HG03039 (cell line): ENCODE data around the gene RPS6KA2.
A peak's percentile ranks its signal among the peaks of the same experiment; 100 is the strongest.

Experiments
- ATAC-seq: cut with Tn5 transposase; IDR thresholded peaks from one replicate; pipeline ENCODE4 v1.9.1; 2021; ENCODE audit warnings: mild to moderate bottlenecking, moderate library complexity; ENCODE audit not compliant: unreplicated experiment

The RPS6KA2 gene

DNA sequence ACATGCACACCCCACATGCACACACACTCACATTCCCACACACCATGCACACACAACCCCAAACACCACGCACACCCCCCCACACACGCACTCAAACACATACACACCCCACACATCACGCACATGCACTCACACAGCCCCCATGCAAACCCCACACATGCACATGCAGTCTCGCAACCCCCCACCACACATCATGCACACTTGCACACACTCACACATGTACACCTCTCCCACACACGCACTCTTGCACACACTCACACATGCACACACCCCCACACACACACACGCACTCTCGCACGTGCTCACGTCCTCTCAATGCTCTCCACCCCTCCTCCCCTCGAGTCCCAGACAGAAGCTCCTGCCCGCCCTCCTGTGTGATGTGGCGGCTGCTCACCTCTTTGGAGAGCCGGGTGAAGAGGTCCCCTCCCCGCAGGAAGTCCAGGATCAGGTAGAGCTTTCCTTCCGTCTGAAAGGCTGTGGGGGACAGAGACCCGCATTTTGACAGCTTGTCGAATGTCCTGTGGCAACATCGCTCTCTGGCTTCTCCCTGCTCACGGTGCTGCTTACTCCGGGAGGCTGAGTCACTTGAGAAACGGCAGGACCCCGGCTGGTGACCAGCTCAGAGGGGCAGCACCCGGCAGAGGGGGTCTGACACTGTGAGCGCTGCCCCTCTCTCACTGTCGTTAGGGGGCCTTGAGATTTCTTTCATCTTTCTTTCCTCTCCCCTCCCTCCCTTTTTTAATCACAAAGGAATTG is 119.1 kb downstream of the RPS6KA2 start:
- no peak for ATAC-seq

DNA sequence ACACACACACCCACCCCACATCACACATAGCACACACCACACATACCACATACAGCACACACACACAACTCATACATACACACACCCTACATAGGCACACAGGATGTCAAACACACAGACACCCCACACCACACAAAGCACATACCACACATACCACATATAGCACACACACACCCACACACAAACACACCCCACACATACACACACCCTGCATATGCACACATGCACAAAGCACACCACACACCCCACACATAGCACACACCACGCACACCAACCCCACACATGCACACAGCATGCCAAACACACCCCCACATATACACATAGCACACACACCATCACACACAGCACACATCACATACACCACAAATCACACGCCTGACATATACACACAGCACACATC is 119.7 kb downstream of the RPS6KA2 start:
- no peak for ATAC-seq

DNA sequence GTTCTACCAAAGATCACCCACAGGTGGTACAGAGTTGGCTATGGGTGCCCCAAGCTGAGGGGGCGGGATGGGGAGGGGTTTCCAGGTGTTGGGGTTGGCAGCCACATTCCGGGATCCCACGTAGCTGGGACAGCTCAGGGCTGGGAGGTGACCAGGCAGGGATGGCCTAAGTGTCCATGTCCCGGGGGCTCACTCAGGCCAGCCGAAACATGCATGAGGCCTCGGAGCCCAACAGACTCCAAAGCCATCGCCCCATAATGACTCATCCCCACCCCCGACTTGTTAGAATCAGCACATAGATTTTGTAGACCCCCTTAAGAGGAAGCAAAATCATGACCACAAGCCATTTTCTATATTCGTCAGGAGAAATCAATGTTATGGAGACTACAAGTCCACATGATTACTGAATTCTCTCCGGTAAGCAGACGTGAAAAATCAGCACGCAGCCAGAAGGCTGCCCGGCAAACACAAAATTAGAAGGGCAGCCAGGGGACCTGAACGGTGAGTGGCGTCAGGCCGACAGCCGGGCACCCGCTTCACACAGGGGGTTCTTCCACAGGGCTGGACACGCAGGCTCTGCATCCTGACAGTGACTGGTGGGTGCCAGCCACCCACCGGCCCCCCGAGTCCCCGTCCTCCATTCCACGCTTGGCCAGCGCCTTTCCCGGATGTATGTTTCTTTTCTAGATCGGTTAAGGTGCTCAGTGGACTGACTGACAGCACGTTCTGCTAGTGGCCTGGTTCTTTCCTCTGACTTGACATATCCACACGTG is 121.7 kb downstream of the RPS6KA2 start:
- no peak for ATAC-seq

DNA sequence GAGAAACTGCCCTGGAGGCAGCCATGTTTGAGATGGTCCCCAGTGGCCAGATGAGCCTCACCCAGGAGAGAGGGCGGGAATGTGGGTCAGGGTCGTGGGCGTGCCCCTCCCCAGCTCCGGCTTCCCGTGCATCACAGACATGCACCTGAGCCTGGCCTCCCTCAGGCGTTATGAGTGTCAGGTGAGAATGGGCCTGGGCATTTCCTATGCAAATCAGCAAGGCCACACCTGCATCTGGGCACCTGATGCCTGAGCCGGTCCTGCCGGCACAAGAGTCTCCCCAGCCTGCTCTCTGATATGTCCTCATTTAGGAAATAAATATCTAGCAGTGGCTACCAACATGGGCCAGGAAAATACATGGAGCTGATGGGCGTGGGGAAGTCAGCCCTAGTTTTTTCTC is 123.0 kb downstream of the RPS6KA2 start:
- ATAC-seq, result no peak

DNA sequence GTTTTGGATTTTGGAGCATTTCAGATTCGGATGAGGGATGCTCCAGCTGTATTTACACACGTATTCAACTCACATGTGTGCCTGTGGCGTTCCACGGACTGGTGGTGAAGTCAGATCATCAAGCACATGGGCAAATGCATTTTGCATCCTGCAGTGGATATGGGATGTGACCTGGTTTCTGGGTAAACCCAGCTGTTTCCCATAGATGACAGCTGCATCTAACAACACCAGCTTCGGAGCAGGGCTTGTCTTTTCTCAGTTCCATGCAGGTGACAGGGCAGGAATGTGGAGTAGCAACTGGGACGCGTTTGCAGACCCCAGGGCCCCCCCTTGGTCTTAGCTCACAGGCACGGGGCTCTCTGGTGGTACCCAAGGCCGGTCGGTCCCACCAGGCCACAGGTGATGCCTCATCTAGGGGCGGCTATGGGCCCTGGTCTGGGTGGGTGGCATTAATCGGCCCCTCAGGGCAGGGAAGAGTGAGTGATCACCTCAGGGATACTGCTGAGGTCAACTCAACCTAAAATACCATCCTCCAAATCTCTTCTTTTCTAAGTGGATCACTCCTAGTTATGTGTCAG is 123.8 kb downstream of the RPS6KA2 start:
- ATAC-seq, result no peak

DNA sequence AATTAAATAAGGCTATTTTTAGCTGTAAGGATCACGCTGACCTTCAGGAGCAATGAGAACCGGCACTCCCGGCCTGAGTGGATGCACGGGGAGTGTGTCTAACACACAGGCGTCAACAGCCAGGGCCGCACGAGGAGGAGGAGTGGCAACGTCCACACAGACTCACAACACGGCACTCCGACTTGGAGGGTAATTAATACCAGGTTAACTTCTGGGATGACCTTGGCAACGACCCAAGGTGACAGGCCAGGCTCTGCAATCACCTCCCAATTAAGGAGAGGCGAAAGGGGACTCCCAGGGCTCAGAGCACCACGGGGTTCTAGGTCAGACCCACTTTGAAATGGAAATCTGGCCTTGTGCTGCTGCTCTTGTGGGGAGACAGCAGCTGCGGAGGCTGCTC is 124.6 kb downstream of the RPS6KA2 start:
- no peak for ATAC-seq

DNA sequence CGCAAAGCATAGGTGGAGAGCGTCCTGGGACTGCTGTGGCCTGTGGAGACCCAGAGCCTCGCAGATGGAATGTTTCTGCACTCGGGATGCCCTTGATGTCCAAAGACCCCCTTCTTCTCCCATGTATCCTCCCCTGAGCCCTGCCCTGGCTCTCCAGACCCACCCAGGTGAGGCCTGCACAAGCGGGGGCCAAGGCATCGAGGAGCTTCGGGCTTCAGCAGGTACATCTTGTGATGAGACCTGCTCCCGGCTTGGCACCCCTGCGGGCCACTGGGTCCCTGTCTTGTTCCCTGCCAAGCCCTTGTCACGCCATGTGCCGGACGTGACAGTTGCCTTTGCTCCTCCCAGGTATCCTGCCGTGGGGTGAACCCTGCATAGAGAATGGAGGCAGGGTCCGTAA is 125.8 kb downstream of the RPS6KA2 start:
- ATAC-seq, result no peak

DNA sequence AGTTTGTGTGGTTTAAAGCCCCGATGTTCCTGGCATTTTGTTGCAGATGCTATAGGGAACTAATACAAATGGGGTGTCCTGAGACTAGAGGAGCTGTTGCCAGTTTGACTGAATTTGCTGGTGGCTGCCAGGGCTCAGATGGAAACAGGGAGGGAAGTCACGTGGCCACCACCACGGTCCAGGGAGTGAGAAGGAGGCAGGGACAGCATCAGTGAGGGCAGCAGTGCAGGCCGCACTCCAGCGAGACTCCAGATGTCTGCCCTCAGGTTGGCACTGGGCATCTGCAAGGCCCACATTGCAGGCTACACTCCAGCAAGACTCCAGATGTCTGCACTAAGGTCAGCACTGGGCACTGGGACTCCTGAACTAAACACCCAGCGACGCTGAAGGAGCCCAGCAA is 126.8 kb downstream of the RPS6KA2 start:
- no peak for ATAC-seq

DNA sequence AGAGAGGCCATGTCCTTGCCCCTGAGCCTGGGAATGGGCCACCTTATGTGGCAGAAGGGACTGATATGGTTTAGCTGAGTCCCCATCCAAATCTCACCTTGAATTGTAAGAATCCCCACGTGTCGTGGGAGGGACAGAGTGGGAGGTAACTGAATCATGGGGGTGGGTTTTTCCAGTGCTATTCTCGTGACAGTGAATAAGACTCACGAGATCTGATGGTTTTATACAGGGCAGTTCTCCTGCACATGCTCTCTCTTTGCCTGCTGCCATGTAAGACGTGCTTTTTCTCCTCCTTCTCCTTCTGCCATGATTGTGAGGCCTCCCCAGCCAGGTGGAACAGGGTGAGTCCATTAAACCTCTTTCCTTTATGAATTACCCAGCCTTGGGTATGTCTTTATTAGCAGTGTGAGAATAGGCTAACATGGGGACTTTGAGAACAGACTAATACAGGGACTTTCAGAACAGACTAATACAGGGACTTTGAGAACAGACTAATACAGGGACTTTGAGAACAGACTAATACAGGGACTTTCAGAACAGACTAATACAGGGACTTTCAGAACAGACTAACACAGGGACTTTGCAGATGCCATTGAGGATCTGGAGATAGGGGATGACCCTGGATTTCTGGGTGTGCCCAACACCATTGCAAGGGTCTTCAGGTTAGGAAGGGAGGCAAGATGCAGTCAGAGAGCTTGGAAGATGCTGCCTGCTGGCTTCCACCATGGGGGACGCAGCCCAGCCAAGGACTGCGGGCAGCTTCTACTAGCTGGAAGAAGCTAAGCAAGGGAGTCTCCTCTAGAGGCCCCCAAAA is 127.5 kb downstream of the RPS6KA2 start:
- ATAC-seq, result peak; percentile 78

DNA sequence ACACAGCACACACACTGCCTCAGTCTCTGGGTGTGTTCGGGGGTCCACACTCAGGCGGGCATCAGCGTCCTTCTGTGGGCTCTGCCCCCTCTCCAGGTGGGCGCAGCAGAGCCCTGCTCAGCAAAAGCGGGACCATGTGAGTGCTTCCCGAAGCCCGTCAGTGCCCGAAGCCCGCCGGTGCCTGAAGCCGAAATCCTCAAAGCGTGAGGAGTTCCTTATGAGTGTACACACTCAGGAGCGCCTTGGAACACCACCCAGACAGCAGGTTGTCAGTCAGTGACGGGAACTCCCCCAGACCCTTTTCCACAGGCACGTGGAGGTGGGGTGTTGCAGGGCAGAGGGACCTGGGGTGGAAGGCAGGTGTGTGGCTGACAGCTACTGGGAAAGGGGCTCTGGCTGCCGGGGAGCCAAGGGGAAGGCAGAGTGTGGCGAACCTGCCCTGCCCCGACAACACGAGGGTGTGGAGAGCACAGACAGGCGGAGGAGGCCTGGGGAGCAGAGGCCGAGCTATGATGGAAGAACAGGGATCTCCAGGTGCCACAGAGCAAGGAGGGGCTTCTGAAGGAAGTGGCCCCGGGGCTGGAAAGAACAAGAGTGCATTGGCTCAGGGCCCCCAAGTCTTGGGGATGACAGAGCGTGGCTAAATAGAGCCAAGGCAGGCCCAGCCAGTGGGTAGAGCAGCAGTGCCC is 128.2 kb downstream of the RPS6KA2 start:
- ATAC-seq, result no peak

DNA sequence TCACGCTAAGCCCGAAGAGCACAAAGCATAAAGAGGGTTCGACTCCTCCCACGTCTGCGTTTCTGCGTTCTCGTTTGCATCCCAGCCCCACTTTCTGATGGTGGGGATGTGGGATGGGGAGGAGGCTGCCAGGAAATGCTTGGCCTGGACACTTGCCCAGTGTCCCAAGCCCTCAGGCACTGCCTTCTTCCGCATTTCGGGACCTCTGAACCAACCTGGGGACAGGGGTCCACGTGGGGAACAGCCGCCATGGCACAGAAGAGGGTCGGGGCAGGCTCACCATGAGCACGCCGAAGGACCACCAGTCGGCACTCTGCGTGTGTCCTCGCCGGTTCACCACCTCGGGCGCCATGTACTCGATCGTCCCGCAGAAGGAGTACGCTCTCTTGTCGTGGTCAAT is 128.8 kb downstream of the RPS6KA2 start:
- ATAC-seq, result no peak

DNA sequence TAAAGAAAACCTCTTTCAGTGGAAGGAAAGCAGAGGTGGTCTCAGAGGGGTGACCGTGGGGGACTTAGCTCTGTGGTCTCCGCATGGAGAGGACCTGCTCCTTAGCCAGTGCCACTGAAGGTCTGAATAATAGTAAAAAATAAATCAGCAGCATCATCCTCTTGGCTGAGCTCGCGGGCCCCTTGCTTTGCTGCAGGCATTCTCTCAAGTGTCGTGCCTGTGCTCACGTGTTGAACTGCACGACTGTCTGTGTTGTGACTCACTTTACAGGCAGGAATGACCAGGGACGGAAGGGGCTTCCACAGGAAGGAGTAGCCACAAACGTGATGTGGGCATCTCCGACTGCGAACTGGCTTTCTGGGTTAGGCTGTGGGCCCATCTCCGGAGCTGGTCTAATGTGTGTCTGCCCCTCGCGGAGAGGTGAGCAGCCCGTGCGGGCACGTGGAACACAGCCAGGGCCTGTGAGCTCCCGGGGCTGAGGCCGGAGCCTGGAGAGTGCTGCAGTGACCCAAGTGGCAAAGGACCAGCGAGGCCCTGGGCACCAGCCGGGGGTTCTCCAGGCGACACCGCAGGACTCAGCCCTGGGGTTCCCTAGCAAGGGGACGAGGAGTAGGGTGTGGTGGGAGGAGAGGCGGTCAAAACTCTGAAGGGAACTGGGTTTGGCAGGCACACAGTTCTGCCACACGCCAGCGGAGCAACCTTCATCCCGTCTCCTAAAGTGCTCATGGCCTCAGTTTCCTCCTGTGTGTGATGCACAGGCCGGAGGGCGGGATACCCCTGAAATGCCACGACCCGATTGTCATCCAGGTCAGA is 129.8 kb downstream of the RPS6KA2 start:
- no peak for ATAC-seq

DNA sequence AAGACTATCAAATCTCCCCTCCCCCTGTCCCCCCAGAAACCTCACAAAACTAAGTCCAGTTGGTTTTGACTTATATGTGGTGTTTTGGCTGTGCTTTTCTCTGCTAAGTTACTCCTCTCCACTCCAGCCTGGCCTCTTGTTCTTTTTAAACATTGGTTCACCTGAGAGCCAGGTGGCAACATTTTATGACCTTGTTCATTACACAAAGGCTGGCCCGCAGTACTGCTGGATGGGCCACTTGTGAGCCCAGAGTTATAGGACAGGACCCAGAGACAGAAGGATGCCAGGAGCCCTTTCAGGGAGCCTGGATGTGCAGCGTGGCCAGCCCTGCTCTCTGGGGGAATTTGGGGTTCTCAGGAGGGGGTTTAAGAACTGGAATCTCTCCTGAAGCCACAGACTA is 130.6 kb downstream of the RPS6KA2 start:
- no peak for ATAC-seq

DNA sequence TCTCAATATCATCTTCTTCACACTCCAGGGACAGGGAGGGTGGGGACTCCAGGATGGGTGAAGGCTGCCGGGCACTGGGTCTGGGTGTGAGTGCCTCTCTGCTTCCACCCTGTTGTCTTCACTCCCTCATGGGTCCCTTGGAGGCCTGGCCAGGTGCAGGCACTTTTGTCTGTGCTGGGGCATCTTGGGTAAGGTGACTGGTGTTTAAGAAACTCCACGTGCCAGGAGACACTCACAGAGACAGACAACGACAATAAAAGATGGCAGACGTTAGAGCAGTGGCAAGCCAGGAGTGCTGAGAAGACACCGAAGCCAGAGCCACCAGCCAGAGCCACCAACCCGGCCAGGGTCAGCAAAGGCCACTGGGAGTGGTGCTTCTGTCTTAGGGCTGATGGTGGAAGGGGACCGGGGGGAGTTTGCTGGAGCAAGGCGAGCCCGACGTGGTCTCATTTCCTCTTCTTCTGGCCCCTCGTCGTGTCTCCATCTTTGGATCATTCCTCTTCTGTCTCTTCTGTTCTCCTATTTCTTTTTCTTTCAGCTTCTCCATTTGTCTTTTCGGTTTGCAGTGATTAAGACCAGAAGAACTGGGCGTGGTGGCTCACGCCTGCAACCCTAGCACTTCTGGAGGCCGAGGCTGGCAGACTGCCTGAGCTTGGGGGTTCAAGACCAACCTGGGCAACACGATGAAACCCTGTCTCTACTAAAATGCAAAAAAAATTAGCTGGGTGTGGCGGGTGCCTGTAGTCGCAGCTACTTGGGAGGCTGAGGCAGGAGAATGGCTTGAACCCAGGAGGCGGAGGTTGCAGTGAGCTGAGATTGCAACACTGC is 131.3 kb downstream of the RPS6KA2 start:
- ATAC-seq, result no peak

DNA sequence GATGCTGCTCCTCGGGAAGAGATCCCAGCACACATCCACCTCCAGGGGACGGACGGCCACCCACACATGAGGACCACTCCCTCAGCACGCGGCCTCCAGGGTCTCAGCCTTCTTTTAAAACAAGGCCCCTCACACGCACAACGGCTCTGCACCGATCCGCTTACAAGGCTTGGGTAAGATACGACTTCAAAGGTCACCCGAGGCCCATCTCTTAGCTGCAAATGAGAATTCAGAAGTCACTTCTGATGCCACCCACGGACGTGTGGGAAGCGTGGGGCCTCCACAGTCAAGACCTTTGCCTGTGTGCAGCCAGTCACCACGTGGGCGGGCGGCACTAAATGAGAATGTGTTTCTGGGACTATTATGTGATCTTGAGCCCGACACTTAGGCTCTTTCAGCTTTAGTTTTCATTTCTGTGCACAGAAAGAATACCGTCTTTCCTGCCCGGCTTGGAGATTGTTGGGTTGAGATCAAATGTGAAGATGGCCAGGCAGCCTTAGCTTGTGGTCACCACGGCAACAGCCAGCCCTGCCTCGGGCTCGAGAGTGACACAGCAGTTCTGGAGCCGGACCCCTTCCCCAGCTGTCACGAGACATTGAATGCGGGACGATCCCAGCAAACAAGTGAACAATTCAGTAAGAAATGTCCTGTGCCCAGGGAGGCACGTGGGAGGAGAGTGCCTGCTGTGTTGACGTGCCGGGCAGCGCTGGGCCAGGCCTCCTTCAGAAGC is 132.1 kb downstream of the RPS6KA2 start:
- no peak for ATAC-seq

DNA sequence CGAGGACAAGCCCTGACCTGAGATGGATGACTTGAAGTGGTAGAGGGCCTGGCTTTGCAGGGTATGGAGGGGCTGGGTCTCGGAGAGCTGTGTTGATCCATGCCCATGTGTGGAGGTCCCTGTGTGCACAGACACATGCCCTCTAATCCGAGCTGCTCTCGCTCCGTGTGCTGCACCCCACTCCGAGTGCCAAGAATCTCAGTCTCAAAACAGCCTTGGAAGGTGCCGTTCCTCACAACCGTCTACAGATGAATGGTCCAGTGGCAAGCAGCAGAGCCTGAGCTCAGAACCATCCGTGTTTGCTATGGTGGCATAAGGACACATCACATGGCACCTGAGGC is 133.0 kb downstream of the RPS6KA2 start:
- ATAC-seq, result no peak

DNA sequence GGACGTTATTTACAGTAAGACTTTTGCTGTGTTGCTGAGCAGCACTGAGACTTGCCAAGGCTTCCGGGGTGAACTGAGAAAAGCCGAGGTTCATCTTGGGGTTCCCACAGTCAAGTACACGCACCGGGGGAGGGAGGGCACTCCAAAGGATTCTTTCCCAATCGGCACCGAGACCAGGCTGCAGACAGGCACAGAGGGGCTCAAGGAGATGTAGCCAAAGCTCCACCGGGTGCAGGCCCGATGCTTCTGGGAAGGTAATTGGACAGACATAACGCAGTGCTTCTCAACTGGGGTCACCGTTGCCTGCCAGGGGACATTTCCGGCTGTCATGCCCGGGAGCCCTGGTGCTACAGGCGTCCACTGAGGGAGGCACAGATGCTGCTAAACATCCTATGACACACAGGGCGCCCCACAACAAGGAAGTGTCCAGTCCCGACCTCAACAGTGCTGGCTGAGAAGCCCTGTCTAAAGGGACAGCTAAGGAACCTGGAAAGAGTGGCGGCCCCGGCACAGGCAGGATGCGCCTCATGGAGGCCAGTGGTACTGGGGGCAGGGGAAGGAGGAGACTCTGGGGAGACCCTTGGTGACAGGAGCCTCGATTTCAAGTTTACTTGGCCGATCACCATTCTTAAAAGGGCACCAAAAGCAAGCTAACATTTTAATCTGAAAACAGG is 133.5 kb downstream of the RPS6KA2 start:
- no peak for ATAC-seq
